K562 (cell line): Measurements from ENCODE around the gene CCDC61. TPM values are rescaled to one million over a fixed set of nuclear protein-coding genes. Genes with fewer than 3 reads are reported as not detected.

Source experiments
- ATAC-seq: fragments of 200-7000 bp; cut with Tn5 transposase; 3 replicates; pipeline ENCODE4 v1.9.1; 2020; ENCODE audit warnings: moderate library complexity
- BruUV-seq: library from RNA; stranded (reverse); fragments of 400-500 nt; replicated peaks from 2 replicates; lab custom pipeline; 2021; lab: Mats Ljungman, UMichigan
- CTCF ChIA-PET: fragments of 300-600 bp; formaldehyde crosslinking; extraction: SDS; loops from one replicate; lab custom pipeline; 2021; ENCODE audit warnings: low intra/inter-chr PET ratio; lab: Yijun Ruan, JAX
- POLR2A ChIA-PET: fragments of 300-600, 350-650 bp; sonication (Branson Sonifier 250); formaldehyde crosslinking; extraction: SDS; loops from one replicate; lab custom pipeline; 2021; ENCODE audit warnings: antibody characterized with exemption, inconsistent platforms; lab: Yijun Ruan, JAX
- DNase-seq, 4 experiments: peaks; one replicate each; pipeline versions ENCODE4 v3.0.0 to v3.0.0-alpha.2; 2011 to 2018; ENCODE audit warnings: low spot score in 3 of 4, mixed read lengths in 3 of 4; ENCODE audit errors: extremely low read depth in 1 of 4
- FAIRE-seq: peaks from 2 replicates; lab custom pipeline; 2011; peaks lifted over from hg19 to GRCh38; lab: Jason Lieb, UNC
- H2AFZ ChIP-seq: 2 replicates; pipeline ENCODE4 v1.6.0; 2011; ENCODE audit warnings: low read depth, low read length, control low read depth, inconsistent platforms
- H3K27ac ChIP-seq: fragments of 200-600 bp; 3 replicates; pipeline ENCODE4 v1.8.0; 2011; ENCODE audit warnings: low read depth, mild to moderate bottlenecking, control low read depth, inconsistent platforms, low read length, moderate library complexity, mixed read lengths; ENCODE audit errors: extremely low read depth
- H3K27me3 ChIP-seq, 2 experiments: fragments of 300-600 bp in 1 of 2; 2 replicates in 1 of 2; 3 replicates in 1 of 2; pipeline versions ENCODE4 v1.6.0 to v1.8.0; 2011; ENCODE audit warnings: inconsistent platforms in 2 of 2, low read length in 2 of 2, mild to moderate bottlenecking in 1 of 2, mixed read lengths in 1 of 2, moderate library complexity in 1 of 2; ENCODE audit not compliant: control insufficient read depth in 2 of 2, insufficient read depth in 2 of 2
- H3K36me3 ChIP-seq: fragments of 300-600 bp; 3 replicates; pipeline ENCODE4 v1.8.0; 2011; ENCODE audit warnings: mild to moderate bottlenecking, low read length, inconsistent platforms; ENCODE audit not compliant: control insufficient read depth, insufficient read depth
- H3K4me1 ChIP-seq, 2 experiments: fragments of 200-600 bp in 1 of 2; replicated peaks in 1 of 2; 2 replicates in 1 of 2; 3 replicates in 1 of 2; pipeline versions ENCODE4 v1.5.1 to v1.8.0; 2011; ENCODE audit warnings: inconsistent platforms in 2 of 2, low read length in 2 of 2, mild to moderate bottlenecking in 1 of 2, mixed read lengths in 1 of 2, moderate library complexity in 1 of 2; ENCODE audit not compliant: control insufficient read depth in 2 of 2, insufficient read depth in 2 of 2
- H3K4me2 ChIP-seq: 2 replicates; pipeline ENCODE4 v1.6.1; 2011; ENCODE audit warnings: low read length, control low read depth, inconsistent platforms, mixed read lengths; ENCODE audit not compliant: insufficient read depth
- H3K4me3 ChIP-seq: fragments of 200-600 bp; sonication (generic), shearing (Covaris generic); 2 replicates; pipeline ENCODE4 v1.5.1; 2016; ENCODE audit warnings: control low read depth, inconsistent platforms
- H3K79me2 ChIP-seq: fragments of 200-600 bp; 3 replicates; pipeline ENCODE4 v1.8.0; 2011; ENCODE audit warnings: low read length, inconsistent platforms; ENCODE audit not compliant: control insufficient read depth, insufficient read depth
- H3K9ac ChIP-seq, 2 experiments: 2 replicates each; pipeline versions ENCODE4 v1.6.0 to v1.6.1; 2011; ENCODE audit warnings: low read depth in 2 of 2, low read length in 2 of 2, control low read depth in 1 of 2, inconsistent platforms in 1 of 2, mild to moderate bottlenecking in 1 of 2, mixed read lengths in 1 of 2; ENCODE audit not compliant: insufficient read depth in 1 of 2
- H3K9me1 ChIP-seq: one replicate; pipeline ENCODE4 v1.6.0; 2011; ENCODE audit warnings: inconsistent platforms, mild to moderate bottlenecking, low read length, moderate library complexity; ENCODE audit not compliant: control insufficient read depth, insufficient read depth
- H3K9me3 ChIP-seq: replicated peaks from 2 replicates; pipeline ENCODE4 v1.5.1; 2011; ENCODE audit warnings: low read depth, low read length, inconsistent platforms; ENCODE audit not compliant: control insufficient read depth, insufficient read depth
- H4K20me1 ChIP-seq: replicated peaks from 2 replicates; pipeline ENCODE4 v1.6.1; 2011; ENCODE audit warnings: low read length, inconsistent platforms, mixed read lengths; ENCODE audit not compliant: control insufficient read depth, insufficient read depth
- ADNP ChIP-seq: fragments of 200-800 bp; sonication (Bioruptor generic); IDR thresholded peaks from 2 replicates; pipeline ENCODE4 v1.6.1; 2016; ENCODE audit warnings: missing genetic modification characterization, missing compliant biosample characterization
- CHCHD3 ChIP-seq: fragments of 250-450 bp; sonication (Bioruptor Pico); IDR thresholded peaks from 2 replicates; pipeline ENCODE4 v2.1.2; 2022; ENCODE audit warnings: mild to moderate bottlenecking
- GTF2B ChIP-seq: IDR thresholded peaks from 2 replicates; pipeline ENCODE4 v1.6.1; 2011; ENCODE audit not compliant: insufficient read length; ENCODE audit errors: extremely low read depth
- ILK ChIP-seq: fragments of 450-650 bp; IDR thresholded peaks from 2 replicates; pipeline ENCODE4 v1.6.1; 2016; ENCODE audit warnings: missing genetic modification characterization, low read depth, mild to moderate bottlenecking, missing compliant biosample characterization, moderate library complexity, borderline replicate concordance
- POLR2AphosphoS5 ChIP-seq: IDR thresholded peaks from 2 replicates; pipeline ENCODE4 v1.6.1; 2011; ENCODE audit warnings: mild to moderate bottlenecking, low read depth, low read length, moderate library complexity; ENCODE audit not compliant: control insufficient read depth, insufficient read depth
- POLR3G ChIP-seq: IDR thresholded peaks from 2 replicates; pipeline ENCODE4 v1.6.1; 2011; ENCODE audit not compliant: insufficient read length, insufficient replicate concordance; ENCODE audit errors: extremely low read depth
- RBM15 ChIP-seq: fragments of 200-400 bp; formaldehyde crosslinking; IDR thresholded peaks from 2 replicates; pipeline ENCODE4 v1.6.1; 2018; ENCODE audit warnings: mild to moderate bottlenecking, low read length, moderate library complexity; ENCODE audit not compliant: insufficient read depth
- RFX5 ChIP-seq: IDR thresholded peaks from 2 replicates; pipeline ENCODE4 v1.6.1; 2011; ENCODE audit warnings: low read depth, mild to moderate bottlenecking, improper control_type of control experiment, low read length
- SMC3 ChIP-seq: conservative IDR thresholded peaks from 2 replicates; pipeline ENCODE4 v1.6.1; 2011; ENCODE audit warnings: low read depth, low read length, improper control_type of control experiment; ENCODE audit not compliant: insufficient read depth
- TAF9B ChIP-seq: fragments of 450-650 bp; IDR thresholded peaks from 2 replicates; pipeline ENCODE4 v1.6.1; 2018; ENCODE audit warnings: mild to moderate bottlenecking; ENCODE audit not compliant: partially characterized antibody
- XRCC4 ChIP-seq: IDR thresholded peaks from one replicate; pipeline ENCODE4 v1.6.1; 2011; ENCODE audit not compliant: insufficient read depth, insufficient read length; ENCODE audit errors: extremely low read depth
- WGBS: fragments of 100-300 bp; shearing (Covaris generic); methylation state at CpG from one replicate; pipeline ENCODE4 v1.1.6; 2016; ENCODE audit warnings: low coverage, mixed read lengths; ENCODE audit not compliant: insufficient coverage; ENCODE audit errors: missing lambda C conversion rate; 5-methylcytosine and 5-hydroxymethylcytosine counted together
- in situ Hi-C: fragments of 300-500 bp; cut with MboI; formaldehyde crosslinking; loops from 4 replicates; pipeline ENCODE4 v1.15.0; 2018; ENCODE audit warnings: inconsistent platforms, mixed read lengths
- intact Hi-C: fragments of 100-400 bp; cut with micrococcal nuclease; formaldehyde crosslinking; loops from 2 replicates; pipeline ENCODE4 v1.14.2; 2022
- polyA plus RNA-seq, 8 experiments: library from polyadenylated mRNA; depleted of rRNA in 4 of 8; stranded (reverse) in 5 of 8; unstranded in 3 of 8; fragments of >200 nt; fragmentation: Nextera tagmentation in 2 of 8; fragmentation: Illumina TruSeq in 1 of 8; extraction: Ambion mirVana in 2 of 8; extraction: Trizol in 1 of 8; gene quantifications; 2 replicates each; pipeline versions ENCODE4 v1.2.1 to v1.2.3, GENCODE V29; 2011 to 2014; ENCODE audit warnings: inconsistent platforms in 1 of 8, missing spikeins in 1 of 8
- total RNA-seq, 7 experiments: library from RNA; depleted of rRNA in 6 of 7; stranded (reverse); fragments of >200 nt in 6 of 7; fragmentation: Illumina TruSeq in 2 of 7; extraction: Trizol in 2 of 7; gene quantifications; 2 replicates each; pipeline versions ENCODE4 v1.2.1 to v1.2.3, GENCODE V29; 2011 to 2021; ENCODE audit warnings: low replicate concordance in 1 of 7

Gene CCDC61
- total and polyA plus RNA-seq, 9 of the 15 experiments (the other 6 are each of a cell fraction or from before 2014, with no cell fraction given), result 0.07 to 27.0 (median 10.3) TPM

- Histone ChIP-seq H3K4me1 (no peaks in the 10 kb centered on the region), H3K9me3 (no peaks in the 10 kb centered on the region; the same call in 1 of the 2 replicates), H3K9ac (no peak overlapping the region), H3K36me3 (no peaks in the 10 kb centered on the region), H3K79me2 (no peaks in the 10 kb centered on the region), H3K9me1 (no peaks in the 10 kb centered on the region), H4K20me1 (no peaks in the 10 kb centered on the region), H3K27ac (no peak overlapping the region), H3K4me2 (no peak overlapping the region), H2AFZ (no peak overlapping the region), H3K27me3 (0 out of 5 replicates have a peak, but pooled peaks cover 0 to 4% of the 10 kb centered on the region in 2 experiments), H3K4me3 (no peak overlapping the region)
- DNase-seq, result no peak
- 2% methylated on average over 2 of the region's 2 CpGs for whole genome bisulfite sequencing
- CTCF ChIA-PET, result no interaction called here
- no TSS peak for BruUV-seq
- in situ Hi-C loops (no loop called here), intact Hi-C loops (no loop called here)
- POLR2A ChIA-PET, result interaction anchor here (0.6 kb wide), 1 partner anchor 81 kb away, joined by 3 read pairs; no protein-coding TSS in a partner anchor
- ATAC-seq, result no peak
- no peak for FAIRE-seq
- no peak for TF ChIP-seq GTF2B
- TF ChIP-seq XRCC4, result no peak
- no peak for TF ChIP-seq RBM15
- TF ChIP-seq SMC3, result no peak
- no peak for TF ChIP-seq POLR2AphosphoS5
- TF ChIP-seq POLR3G, result no peak
- TF ChIP-seq ADNP (tag), result no peak
- no peak for TF ChIP-seq TAF9B
- no peak for TF ChIP-seq CHCHD3 (CRISPR knock-in tag)
- no peak for TF ChIP-seq RFX5
- no peak for TF ChIP-seq ILK (tag)
These were observed 64.7 kb downstream of the CCDC61 start for GRCh38 chr19:46060012-46060411.
